HepG2 (cell line): ENCODE data around the gene RNASE4. TPM values are rescaled to one million over a fixed set of nuclear protein-coding genes. Genes with fewer than 3 reads are reported as not detected.

ENCODE experiments used
- ATAC-seq: fragments of 200-7000 bp; cut with Tn5 transposase; 3 replicates; pipeline ENCODE4 v1.9.1; 2020; ENCODE audit warnings: mild to moderate bottlenecking, moderate library complexity
- BruUV-seq: library from RNA; stranded (reverse); fragments of 400-500 nt; replicated peaks from 2 replicates; lab custom pipeline; 2021; lab: Mats Ljungman, UMichigan
- CTCF ChIA-PET: fragments of 300-600 bp; formaldehyde crosslinking; extraction: SDS; loops from one replicate; lab custom pipeline; 2021; ENCODE audit warnings: low total read pairs, inconsistent platforms, low intra/inter-chr PET ratio; lab: Yijun Ruan, JAX
- POLR2A ChIA-PET: fragments of 350-600 bp; sonication (Branson Sonifier 250); formaldehyde crosslinking; loops from one replicate; lab custom pipeline; 2020; ENCODE audit warnings: antibody characterized with exemption, inconsistent platforms; lab: Yijun Ruan, JAX
- DNase-seq: peaks from one replicate; pipeline ENCODE4 v3.0.0-alpha.2; 2015; ENCODE audit warnings: low spot score
- FAIRE-seq: peaks from 3 replicates; lab custom pipeline; 2011; peaks lifted over from hg19 to GRCh38; lab: Jason Lieb, UNC
- H2AFZ ChIP-seq: one replicate; pipeline ENCODE4 v1.6.1; 2011; ENCODE audit warnings: low read length, inconsistent platforms
- H3K27ac ChIP-seq: fragments of 300-600 bp; 3 replicates; pipeline ENCODE4 v1.8.0; 2011; ENCODE audit warnings: mixed run types, mild to moderate bottlenecking, mixed read lengths, low read length, inconsistent platforms; ENCODE audit not compliant: insufficient read depth; ENCODE audit errors: extremely low read length
- H3K27me3 ChIP-seq, 2 experiments: fragments of 200-600 bp in 1 of 2; 2 replicates in 1 of 2; 3 replicates in 1 of 2; pipeline versions ENCODE4 v1.6.0 to v1.8.0; 2011; ENCODE audit warnings: low read length in 2 of 2, mild to moderate bottlenecking in 2 of 2, moderate library complexity in 2 of 2, inconsistent platforms in 1 of 2; ENCODE audit not compliant: insufficient read depth in 2 of 2, control insufficient read depth in 1 of 2
- H3K36me3 ChIP-seq, 2 experiments: fragments of 200-600 bp in 1 of 2; replicated peaks in 1 of 2; 2 replicates in 1 of 2; 3 replicates in 1 of 2; pipeline versions ENCODE4 v1.5.1 to v1.8.0; 2011; ENCODE audit warnings: low read length in 2 of 2, inconsistent platforms in 1 of 2; ENCODE audit not compliant: insufficient read depth in 2 of 2, control insufficient read depth in 1 of 2
- H3K4me1 ChIP-seq: 2 replicates; pipeline ENCODE4 v1.5.1; 2012; ENCODE audit warnings: low read length, inconsistent platforms; ENCODE audit not compliant: insufficient read depth
- H3K4me2 ChIP-seq: 2 replicates; pipeline ENCODE4 v1.6.0; 2011; ENCODE audit warnings: low read depth, low read length, inconsistent platforms
- H3K4me3 ChIP-seq, 3 experiments: fragments of 200-600 bp in 1 of 3; sonication (generic), shearing (Covaris generic) in 1 of 3; replicated peaks in 1 of 3; 2 replicates each; pipeline ENCODE4 v1.5.1; 2011 to 2016; ENCODE audit warnings: low read length in 3 of 3, inconsistent platforms in 2 of 3, low read depth in 2 of 3, mild to moderate bottlenecking in 2 of 3, control low read depth in 1 of 3, mixed read lengths in 1 of 3; ENCODE audit not compliant: insufficient read depth in 1 of 3
- H3K79me2 ChIP-seq: one replicate; pipeline ENCODE4 v1.6.1; 2011; ENCODE audit warnings: low read length, inconsistent platforms; ENCODE audit not compliant: insufficient read depth
- H3K9ac ChIP-seq: 2 replicates; pipeline ENCODE4 v1.6.0; 2011; ENCODE audit warnings: mild to moderate bottlenecking, low read depth, low read length, inconsistent platforms; ENCODE audit not compliant: insufficient read depth
- H3K9me3 ChIP-seq: 2 replicates; pipeline ENCODE4 v1.5.1; 2012; ENCODE audit warnings: mild to moderate bottlenecking, low read length
- H4K20me1 ChIP-seq: 2 replicates; pipeline ENCODE4 v1.6.0; 2011; ENCODE audit warnings: inconsistent platforms, mild to moderate bottlenecking, low read length, moderate library complexity; ENCODE audit not compliant: insufficient read depth
- BRCA1 ChIP-seq: sonication (generic); formaldehyde crosslinking; IDR thresholded peaks from 2 replicates; pipeline ENCODE4 v1.4.0; 2020; ENCODE audit warnings: missing genetic modification reagents
- CBX5 ChIP-seq: sonication (generic); formaldehyde crosslinking; IDR thresholded peaks from 2 replicates; pipeline ENCODE4 v1.4.0; 2020; ENCODE audit warnings: missing genetic modification reagents, borderline replicate concordance
- HOXA5 ChIP-seq: sonication (generic); formaldehyde crosslinking; IDR thresholded peaks from 2 replicates; pipeline ENCODE4 v1.4.0; 2020; ENCODE audit warnings: missing genetic modification reagents
- MTF2 ChIP-seq: sonication (generic); formaldehyde crosslinking; IDR thresholded peaks from 2 replicates; pipeline ENCODE4 v1.5.0; 2020; ENCODE audit warnings: missing genetic modification reagents, borderline replicate concordance
- SALL1 ChIP-seq: sonication (generic); formaldehyde crosslinking; IDR thresholded peaks from 2 replicates; pipeline ENCODE4 v1.8.0; 2022; ENCODE audit warnings: mild to moderate bottlenecking, missing genetic modification reagents
- ZNF230 ChIP-seq: sonication (generic); formaldehyde crosslinking; IDR thresholded peaks from 2 replicates; pipeline ENCODE4 v1.4.0; 2020; ENCODE audit warnings: mild to moderate bottlenecking, missing genetic modification reagents
- ZNF720 ChIP-seq: sonication (generic); formaldehyde crosslinking; IDR thresholded peaks from 2 replicates; pipeline ENCODE4 v1.4.0; 2020; ENCODE audit warnings: missing genetic modification reagents
- WGBS: methylation state at CpG from one replicate; pipeline ENCODE4 v1.1.6; 2017; ENCODE audit warnings: low lambda C conversion rate; 5-methylcytosine and 5-hydroxymethylcytosine counted together
- in situ Hi-C: cut with HindIII; loops from 2 replicates; pipeline ENCODE4 v1.10.0; 2017; ENCODE audit warnings: low pct_unique_long_range_greater_than_20kb; ENCODE audit not compliant: extremely low pct_ligation_motif_present
- intact Hi-C: fragments of 100-400 bp; cut with micrococcal nuclease; formaldehyde crosslinking; loops from one replicate; pipeline ENCODE4 v1.10.0; 2022; ENCODE audit not compliant: unreplicated experiment
- polyA plus RNA-seq, 8 experiments: library from polyadenylated mRNA; depleted of rRNA in 3 of 8; stranded (reverse) in 7 of 8; unstranded in 1 of 8; fragments of >200 nt; fragmentation: Illumina TruSeq in 4 of 8; extraction: Trizol in 4 of 8; gene quantifications; 2 replicates each; pipeline versions ENCODE4 v1.2.1 to v1.2.3, GENCODE V29; 2011 to 2016; ENCODE audit warnings: low read depth in 4 of 8, missing spikeins in 1 of 8, mixed read lengths in 1 of 8; ENCODE audit not compliant: insufficient read depth in 1 of 8
- total RNA-seq, 5 experiments: library from RNA; depleted of rRNA; stranded (reverse); fragments of >200 nt; fragmentation: Illumina TruSeq; extraction: Trizol; gene quantifications; 2 replicates each; pipeline ENCODE4 v1.2.3, GENCODE V29; 2016; ENCODE audit warnings: low read depth in 1 of 5
- TF ChIP-seq, protein P1 (sequence below): sonication (generic); formaldehyde crosslinking; IDR thresholded peaks from 2 replicates; pipeline ENCODE4 v1.9.0; 2022; ENCODE audit warnings: missing genetic modification reagents, mild to moderate bottlenecking, borderline replicate concordance
- TF ChIP-seq, protein P2 (sequence below): sonication (generic); formaldehyde crosslinking; IDR thresholded peaks from 2 replicates; pipeline ENCODE4 v1.4.0; 2020; ENCODE audit warnings: mild to moderate bottlenecking, missing genetic modification reagents, borderline replicate concordance
- TF ChIP-seq, protein P3 (sequence below): sonication (generic); formaldehyde crosslinking; IDR thresholded peaks from 2 replicates; pipeline ENCODE4 v1.8.0; 2022; ENCODE audit warnings: mild to moderate bottlenecking, missing genetic modification reagents, moderate library complexity
- TF ChIP-seq, protein P4 (sequence below): IDR thresholded peaks from 2 replicates; pipeline ENCODE4 v1.6.1; 2016; ENCODE audit warnings: missing compliant biosample characterization, missing genetic modification reagents, borderline replicate concordance
- TF ChIP-seq, protein P5 (sequence below): sonication (generic); formaldehyde crosslinking; IDR thresholded peaks from 2 replicates; pipeline ENCODE4 v1.4.0; 2020; ENCODE audit warnings: missing genetic modification reagents, borderline replicate concordance

Gene RNASE4
- total and polyA plus RNA-seq, 2 of the 13 experiments (the other 11 are each of a cell fraction or from before 2014, with no cell fraction given), result 109 to 983 TPM

DNA sequence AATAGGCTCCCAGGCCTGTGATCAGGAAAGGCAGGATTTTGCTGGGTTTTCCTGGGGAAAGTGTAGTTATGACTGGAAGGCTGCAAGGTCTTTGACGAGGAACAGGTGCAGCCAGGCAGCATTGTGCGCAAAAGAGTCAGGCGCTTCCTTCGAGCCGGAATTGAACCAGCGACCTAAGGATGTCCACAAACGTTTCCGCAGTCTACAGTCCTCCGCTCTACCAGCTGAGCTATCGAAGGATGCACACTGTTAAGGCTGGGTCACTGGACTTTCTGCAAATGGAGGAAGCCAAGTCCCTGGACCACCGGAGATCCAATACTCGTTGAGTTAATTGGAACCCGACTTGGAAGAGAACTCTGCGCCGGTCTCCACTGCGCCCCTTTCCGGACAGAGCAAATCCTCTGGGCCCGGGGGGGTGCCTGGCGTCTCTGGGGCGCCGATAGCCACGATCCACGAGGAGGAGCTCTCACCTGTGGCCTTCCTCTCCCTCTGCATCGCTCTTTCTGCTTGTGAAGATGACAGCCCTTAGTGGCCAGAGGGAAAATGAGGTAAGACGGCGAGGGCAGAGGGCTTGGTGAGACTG lies 24.5 kb upstream of the RNASE4 start:
- POLR2A ChIA-PET, result interaction anchor here (5.6 kb wide), 1 partner anchor 24 kb away, joined by 63 read pairs; the partner anchor contains the start of gene RNASE4
- DNase-seq (no peak), ATAC-seq (no peak), FAIRE-seq (no peak)
- Histone ChIP-seq H3K27ac (no peak overlapping the region), H3K9ac (no peak overlapping the region), H3K36me3 (no peaks in the 10 kb centered on the region), H3K27me3 (peaks cover 0 to 16% of the 10 kb centered on the region in 2 experiments; a peak in 3 of 5 replicates), H3K79me2 (no peaks in the 10 kb centered on the region), H3K4me2 (no peak overlapping the region), H3K4me1 (peaks cover 68% of the 10 kb centered on the region), H4K20me1 (no peaks in the 10 kb centered on the region), H3K4me3 (no peak overlapping the region), H3K9me3 (no peaks in the 10 kb centered on the region), H2AFZ (no peak overlapping the region)
- in situ Hi-C loops, result loop anchor here (5.0 kb wide), 1 partner anchor 32 kb away; no protein-coding TSS in a partner anchor
- CTCF ChIA-PET, result interaction anchor here (8.0 kb wide), 1 partner anchor 31 kb away, joined by 70 read pairs; no protein-coding TSS in a partner anchor
- WGBS, result 62% methylated on average over 26 of the region's 26 CpGs
- BruUV-seq, result no TSS peak
- TF ChIP-seq ZNF720 (CRISPR knock-in tag) (no peak), CBX5 (CRISPR knock-in tag) (no peak), BRCA1 (CRISPR knock-in tag) (no peak), SALL1 (CRISPR knock-in tag) (no peak), HOXA5 (CRISPR knock-in tag) (no peak), ZNF230 (CRISPR knock-in tag) (no peak), MTF2 (no peak)
- TF ChIP-seq, protein P1, sequence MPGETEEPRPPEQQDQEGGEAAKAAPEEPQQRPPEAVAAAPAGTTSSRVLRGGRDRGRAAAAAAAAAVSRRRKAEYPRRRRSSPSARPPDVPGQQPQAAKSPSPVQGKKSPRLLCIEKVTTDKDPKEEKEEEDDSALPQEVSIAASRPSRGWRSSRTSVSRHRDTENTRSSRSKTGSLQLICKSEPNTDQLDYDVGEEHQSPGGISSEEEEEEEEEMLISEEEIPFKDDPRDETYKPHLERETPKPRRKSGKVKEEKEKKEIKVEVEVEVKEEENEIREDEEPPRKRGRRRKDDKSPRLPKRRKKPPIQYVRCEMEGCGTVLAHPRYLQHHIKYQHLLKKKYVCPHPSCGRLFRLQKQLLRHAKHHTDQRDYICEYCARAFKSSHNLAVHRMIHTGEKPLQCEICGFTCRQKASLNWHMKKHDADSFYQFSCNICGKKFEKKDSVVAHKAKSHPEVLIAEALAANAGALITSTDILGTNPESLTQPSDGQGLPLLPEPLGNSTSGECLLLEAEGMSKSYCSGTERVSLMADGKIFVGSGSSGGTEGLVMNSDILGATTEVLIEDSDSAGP (CRISPR knock-in tag), result no peak
- TF ChIP-seq, protein P2, sequence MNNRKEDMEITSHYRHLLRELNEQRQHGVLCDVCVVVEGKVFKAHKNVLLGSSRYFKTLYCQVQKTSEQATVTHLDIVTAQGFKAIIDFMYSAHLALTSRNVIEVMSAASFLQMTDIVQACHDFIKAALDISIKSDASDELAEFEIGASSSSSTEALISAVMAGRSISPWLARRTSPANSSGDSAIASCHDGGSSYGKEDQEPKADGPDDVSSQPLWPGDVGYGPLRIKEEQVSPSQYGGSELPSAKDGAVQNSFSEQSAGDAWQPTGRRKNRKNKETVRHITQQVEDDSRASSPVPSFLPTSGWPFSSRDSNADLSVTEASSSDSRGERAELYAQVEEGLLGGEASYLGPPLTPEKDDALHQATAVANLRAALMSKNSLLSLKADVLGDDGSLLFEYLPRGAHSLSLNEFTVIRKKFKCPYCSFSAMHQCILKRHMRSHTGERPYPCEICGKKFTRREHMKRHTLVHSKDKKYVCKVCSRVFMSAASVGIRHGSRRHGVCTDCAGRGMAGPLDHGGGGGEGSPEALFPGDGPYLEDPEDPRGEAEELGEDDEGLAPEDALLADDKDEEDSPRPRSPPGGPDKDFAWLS (CRISPR knock-in tag), result no peak
- TF ChIP-seq, protein P3, sequence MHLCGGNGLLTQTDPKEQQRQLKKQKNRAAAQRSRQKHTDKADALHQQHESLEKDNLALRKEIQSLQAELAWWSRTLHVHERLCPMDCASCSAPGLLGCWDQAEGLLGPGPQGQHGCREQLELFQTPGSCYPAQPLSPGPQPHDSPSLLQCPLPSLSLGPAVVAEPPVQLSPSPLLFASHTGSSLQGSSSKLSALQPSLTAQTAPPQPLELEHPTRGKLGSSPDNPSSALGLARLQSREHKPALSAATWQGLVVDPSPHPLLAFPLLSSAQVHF (CRISPR knock-in tag), result no peak
- TF ChIP-seq, protein P4, sequence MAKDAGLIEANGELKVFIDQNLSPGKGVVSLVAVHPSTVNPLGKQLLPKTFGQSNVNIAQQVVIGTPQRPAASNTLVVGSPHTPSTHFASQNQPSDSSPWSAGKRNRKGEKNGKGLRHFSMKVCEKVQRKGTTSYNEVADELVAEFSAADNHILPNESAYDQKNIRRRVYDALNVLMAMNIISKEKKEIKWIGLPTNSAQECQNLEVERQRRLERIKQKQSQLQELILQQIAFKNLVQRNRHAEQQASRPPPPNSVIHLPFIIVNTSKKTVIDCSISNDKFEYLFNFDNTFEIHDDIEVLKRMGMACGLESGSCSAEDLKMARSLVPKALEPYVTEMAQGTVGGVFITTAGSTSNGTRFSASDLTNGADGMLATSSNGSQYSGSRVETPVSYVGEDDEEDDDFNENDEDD (CRISPR knock-in tag), result no peak
- TF ChIP-seq, protein P5, sequence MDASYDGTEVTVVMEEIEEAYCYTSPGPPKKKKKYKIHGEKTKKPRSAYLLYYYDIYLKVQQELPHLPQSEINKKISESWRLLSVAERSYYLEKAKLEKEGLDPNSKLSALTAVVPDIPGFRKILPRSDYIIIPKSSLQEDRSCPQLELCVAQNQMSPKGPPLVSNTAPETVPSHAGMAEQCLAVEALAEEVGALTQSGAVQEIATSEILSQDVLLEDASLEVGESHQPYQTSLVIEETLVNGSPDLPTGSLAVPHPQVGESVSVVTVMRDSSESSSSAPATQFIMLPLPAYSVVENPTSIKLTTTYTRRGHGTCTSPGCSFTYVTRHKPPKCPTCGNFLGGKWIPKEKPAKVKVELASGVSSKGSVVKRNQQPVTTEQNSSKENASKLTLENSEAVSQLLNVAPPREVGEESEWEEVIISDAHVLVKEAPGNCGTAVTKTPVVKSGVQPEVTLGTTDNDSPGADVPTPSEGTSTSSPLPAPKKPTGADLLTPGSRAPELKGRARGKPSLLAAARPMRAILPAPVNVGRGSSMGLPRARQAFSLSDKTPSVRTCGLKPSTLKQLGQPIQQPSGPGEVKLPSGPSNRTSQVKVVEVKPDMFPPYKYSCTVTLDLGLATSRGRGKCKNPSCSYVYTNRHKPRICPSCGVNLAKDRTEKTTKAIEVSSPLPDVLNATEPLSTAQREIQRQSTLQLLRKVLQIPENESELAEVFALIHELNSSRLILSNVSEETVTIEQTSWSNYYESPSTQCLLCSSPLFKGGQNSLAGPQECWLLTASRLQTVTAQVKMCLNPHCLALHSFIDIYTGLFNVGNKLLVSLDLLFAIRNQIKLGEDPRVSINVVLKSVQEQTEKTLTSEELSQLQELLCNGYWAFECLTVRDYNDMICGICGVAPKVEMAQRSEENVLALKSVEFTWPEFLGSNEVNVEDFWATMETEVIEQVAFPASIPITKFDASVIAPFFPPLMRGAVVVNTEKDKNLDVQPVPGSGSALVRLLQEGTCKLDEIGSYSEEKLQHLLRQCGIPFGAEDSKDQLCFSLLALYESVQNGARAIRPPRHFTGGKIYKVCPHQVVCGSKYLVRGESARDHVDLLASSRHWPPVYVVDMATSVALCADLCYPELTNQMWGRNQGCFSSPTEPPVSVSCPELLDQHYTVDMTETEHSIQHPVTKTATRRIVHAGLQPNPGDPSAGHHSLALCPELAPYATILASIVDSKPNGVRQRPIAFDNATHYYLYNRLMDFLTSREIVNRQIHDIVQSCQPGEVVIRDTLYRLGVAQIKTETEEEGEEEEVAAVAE, result no peak
- intact Hi-C loops, result no loop called here
